ENCODE results near the gene KLHL35.
"Not testable (repeated sequence)": the region's sequence is repeated elsewhere in the genome, so short reads cannot be mapped to it uniquely, and the experiment has no call there.

Gene KLHL35

DNA sequence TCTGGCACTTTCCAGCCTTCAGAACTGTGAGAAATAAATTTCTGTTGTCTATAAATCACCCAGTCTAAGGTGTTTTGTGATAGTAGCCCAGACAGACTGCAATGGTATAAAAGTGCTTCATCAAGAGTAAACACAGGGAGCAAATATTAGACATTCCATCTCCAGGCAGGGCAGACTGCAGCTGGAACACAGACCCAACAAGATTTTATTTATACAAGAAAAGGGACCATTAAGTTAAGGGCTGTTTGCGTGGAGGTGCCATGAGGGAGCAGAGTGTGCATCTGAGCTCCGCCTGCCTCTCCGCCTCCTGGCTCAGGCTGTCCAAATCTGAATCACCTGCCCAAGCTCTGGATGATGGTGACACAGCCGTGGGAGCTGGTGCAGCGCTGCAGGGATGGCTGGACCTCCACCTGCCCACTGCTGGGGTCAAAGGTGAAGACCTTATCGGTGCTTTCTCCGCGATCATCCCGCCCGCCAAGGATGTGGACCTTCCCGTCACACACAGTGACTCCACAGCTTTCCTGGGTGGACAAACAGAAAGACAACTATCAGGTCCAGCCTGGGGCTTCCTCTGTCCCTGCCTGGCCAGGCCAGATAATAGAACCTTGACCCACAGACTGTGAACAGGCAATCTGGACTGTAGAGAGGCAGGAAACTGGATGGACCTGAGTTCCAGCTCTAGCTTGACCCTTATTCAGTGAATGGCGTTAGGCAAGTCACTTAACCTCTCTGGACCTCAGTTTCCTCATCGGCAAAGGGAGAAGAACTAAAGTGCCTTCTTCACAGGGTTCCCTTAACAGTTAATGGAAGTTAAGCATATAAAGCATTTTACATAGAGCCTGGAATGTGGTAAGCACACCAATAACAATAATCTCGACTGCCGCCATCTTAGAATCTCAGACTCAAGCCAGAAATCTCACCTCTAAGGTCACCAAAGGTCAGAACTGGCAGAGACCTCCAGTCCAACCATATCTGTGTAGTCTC, 10.5 kb downstream of the KLHL35 start:
- Histone ChIP-seq H3K4me3 (ENCODE audit: low read length) (no peak overlapping the region), H3K9me3 (ENCODE audit: control insufficient read depth, insufficient read depth, low read length) (no peaks in the 10 kb centered on the region), H3K36me3 (ENCODE audit: control insufficient read depth, insufficient read depth, low read length) (0 out of 2 replicates have a peak, but pooled peaks cover 3% of the 10 kb centered on the region), H3K4me1 (ENCODE audit: control insufficient read depth, insufficient read depth, low read length) (no peaks in the 10 kb centered on the region), H3K27me3 (ENCODE audit: control insufficient read depth, insufficient read depth, low read length) (no peaks in the 10 kb centered on the region; the same call in 1 of the 2 replicates), H3K27ac (ENCODE audit: low read length) (no peak overlapping the region)
- no CpG with 5 or more reads among the region's 15 CpGs for WGBS (ENCODE audit: insufficient coverage, insufficient read length)
- no peak for DNase-seq (ENCODE audit: low read depth, low spot score)

DNA sequence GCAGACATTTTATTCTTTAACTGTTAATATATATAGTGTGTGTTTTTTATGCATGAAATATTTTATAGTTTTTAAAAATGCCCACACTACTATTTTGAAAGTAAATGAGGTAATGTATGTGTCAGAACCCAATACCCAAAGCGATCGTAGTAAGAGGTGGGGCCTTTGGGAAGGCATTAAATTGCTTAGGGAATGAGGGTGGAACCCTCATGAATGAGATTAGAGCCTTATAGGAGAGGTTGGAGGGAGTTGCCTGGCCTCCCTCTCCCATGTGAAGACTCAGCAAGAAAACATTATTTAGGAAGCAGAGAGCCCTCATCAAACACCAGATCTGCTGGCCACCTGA, 11.1 kb downstream of the KLHL35 start:
- Histone ChIP-seq H3K27ac (ENCODE audit: low read length) (no peak overlapping the region), H3K4me3 (ENCODE audit: low read length) (no peak overlapping the region)

DNA sequence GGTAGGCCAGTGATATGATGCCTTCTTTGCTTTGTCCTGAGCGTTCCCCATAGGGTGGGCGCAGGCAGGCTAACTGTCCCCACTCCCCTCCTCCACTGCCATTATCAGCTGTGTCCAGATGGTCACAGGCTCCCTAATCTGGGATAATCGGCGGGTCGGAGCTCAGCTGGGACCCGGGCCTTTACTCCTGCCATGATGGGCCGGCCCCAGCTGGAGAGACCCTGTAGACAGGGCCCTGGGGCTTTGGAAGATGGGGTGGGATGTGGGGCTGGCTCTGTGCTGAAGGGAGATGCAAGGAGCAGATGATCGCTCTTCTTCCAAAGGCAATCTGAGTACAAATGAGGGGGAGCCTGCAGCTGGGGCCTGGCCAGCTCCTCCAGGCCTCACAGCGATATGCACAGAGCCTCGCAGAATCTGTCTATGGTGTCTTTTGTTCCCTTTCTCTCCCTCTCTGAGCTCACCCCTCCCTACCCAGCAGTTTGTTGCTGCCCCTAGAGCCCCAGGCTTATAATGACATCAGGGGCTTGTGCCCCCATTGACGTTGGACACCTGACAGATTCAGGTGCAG, 11.9 kb downstream of the KLHL35 start:
- H3K27ac ChIP-seq (ENCODE audit: low read length): no peak overlapping the region
- H3K4me3 ChIP-seq (ENCODE audit: low read length): no peak overlapping the region
- H3K4me1 ChIP-seq (ENCODE audit: control insufficient read depth, insufficient read depth, low read length): no peaks in the 10 kb centered on the region
- no peaks in the 10 kb centered on the region for H3K9me3 ChIP-seq (ENCODE audit: control insufficient read depth, insufficient read depth, low read length)
- WGBS (ENCODE audit: insufficient coverage, insufficient read length): no CpG with 5 or more reads among the region's 11 CpGs
- no peak for DNase-seq (ENCODE audit: low read depth, low spot score)
- H3K27me3 ChIP-seq (ENCODE audit: control insufficient read depth, insufficient read depth, low read length): no peaks in the 10 kb centered on the region
- H3K36me3 ChIP-seq (ENCODE audit: control insufficient read depth, insufficient read depth, low read length): 0 out of 2 replicates have a peak, but pooled peaks cover 3% of the 10 kb centered on the region

More for the DNA sequence above, 11.1 kb downstream of the KLHL35 start:
- DNase-seq (ENCODE audit: low read depth, low spot score): no peak
- no CpG with 5 or more reads among the region's 2 CpGs for WGBS (ENCODE audit: insufficient coverage, insufficient read length)
- no peaks in the 10 kb centered on the region for H3K9me3 ChIP-seq (ENCODE audit: control insufficient read depth, insufficient read depth, low read length)
- H3K36me3 ChIP-seq (ENCODE audit: control insufficient read depth, insufficient read depth, low read length): 0 out of 2 replicates have a peak, but pooled peaks cover 3% of the 10 kb centered on the region
- no peaks in the 10 kb centered on the region for H3K4me1 ChIP-seq (ENCODE audit: control insufficient read depth, insufficient read depth, low read length)
- no peaks in the 10 kb centered on the region for H3K27me3 ChIP-seq (ENCODE audit: control insufficient read depth, insufficient read depth, low read length)

DNA sequence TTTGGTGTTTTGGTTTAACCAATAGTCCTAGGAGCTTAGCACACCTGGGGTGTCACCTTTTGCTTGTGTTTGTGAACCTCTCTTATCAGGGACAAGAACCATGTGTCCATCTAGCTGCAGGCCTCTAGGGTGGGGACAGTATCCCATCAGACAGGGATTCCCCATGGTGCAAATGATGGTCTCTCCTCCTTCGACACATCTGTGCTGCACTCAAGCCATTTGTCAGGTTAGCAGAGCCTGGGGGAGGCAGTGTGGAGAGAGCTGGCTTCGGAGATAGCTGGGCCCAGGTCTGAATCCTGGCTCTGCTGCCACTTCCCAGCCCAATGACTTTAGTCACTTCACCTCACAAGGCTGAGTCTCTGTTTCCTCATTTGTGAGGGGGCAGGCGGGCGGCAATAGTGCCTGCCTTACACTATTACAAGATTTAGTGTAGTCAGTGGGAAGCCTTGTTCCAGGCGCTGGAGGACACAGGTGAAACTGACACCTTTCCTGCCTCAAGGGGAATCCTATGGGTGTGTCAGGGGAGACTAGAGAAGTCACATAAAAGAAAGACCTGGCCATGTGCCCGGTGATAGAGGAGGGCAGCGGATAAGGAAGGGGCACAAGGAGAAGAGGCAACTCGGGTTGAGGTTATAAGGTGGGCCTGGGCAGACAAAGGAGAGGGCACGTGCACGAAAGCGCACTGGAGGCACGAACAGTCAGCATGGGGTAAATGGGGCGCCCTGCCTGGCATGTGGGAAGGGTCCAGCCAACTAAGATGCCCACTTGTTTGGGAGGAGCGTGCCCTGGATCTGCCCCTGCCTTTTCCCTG, 12.6 kb downstream of the KLHL35 start:
- WGBS (ENCODE audit: insufficient coverage, insufficient read length): no CpG with 5 or more reads among the region's 14 CpGs
- Histone ChIP-seq H3K4me1 (ENCODE audit: control insufficient read depth, insufficient read depth, low read length) (no peaks in the 10 kb centered on the region), H3K9me3 (ENCODE audit: control insufficient read depth, insufficient read depth, low read length) (no peaks in the 10 kb centered on the region), H3K36me3 (ENCODE audit: control insufficient read depth, insufficient read depth, low read length) (0 out of 2 replicates have a peak, but pooled peaks cover 3% of the 10 kb centered on the region), H3K27me3 (ENCODE audit: control insufficient read depth, insufficient read depth, low read length) (no peaks in the 10 kb centered on the region), H3K4me3 (ENCODE audit: low read length) (no peak overlapping the region), H3K27ac (ENCODE audit: low read length) (no peak overlapping the region)
- no peak for DNase-seq (ENCODE audit: low read depth, low spot score)

DNA sequence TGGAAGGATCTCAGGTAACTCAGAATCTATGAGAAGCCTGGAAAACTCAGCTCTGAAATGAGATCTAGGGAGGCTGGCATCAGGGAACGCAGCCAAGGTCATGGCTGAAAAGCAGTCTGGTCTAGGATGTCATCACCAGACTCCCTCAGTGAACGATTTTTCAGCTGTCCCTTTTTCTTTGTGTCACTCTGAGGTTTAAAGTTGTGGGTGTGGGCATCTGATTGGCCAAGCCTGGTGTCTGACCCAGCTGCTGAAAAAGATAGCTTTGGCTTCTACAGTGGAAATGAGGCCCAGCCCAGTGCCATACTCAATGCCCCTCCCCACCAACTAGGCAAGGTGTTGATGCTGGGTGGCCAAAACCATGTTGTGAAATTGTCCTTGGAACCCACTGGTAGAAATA, 19.1 kb downstream of the KLHL35 start:
- no CpG with 5 or more reads among the region's 2 CpGs for WGBS (ENCODE audit: insufficient coverage, insufficient read length)
- H3K4me3 ChIP-seq (ENCODE audit: low read length): no peak overlapping the region

DNA sequence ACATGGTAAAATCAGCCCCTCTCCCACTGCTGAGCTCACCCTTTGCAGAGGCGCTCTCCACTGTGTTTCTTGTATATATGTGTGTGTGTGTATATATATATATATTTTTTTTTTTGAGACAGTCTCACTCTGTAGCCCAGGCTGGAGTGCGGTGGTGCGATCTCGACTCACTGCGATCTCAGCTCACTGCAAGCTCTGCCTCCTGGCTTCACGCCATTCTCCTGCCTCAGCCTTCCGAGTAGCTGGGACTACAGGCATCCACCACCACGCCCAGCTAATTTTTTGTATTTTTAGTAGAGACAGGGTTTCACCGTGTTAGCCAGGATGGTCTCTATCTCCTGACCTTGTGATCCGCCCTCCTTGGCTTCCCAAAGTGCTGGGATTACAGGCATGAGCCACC, 19.9 kb downstream of the KLHL35 start:
- not testable (repeated sequence) for H3K27me3 ChIP-seq (ENCODE audit: control insufficient read depth, insufficient read depth, low read length); H3K9me3 ChIP-seq (ENCODE audit: control insufficient read depth, insufficient read depth, low read length); H3K27ac ChIP-seq (ENCODE audit: low read length); H3K4me1 ChIP-seq (ENCODE audit: control insufficient read depth, insufficient read depth, low read length); H3K4me3 ChIP-seq (ENCODE audit: low read length); DNase-seq (ENCODE audit: low read depth, low spot score)
- peaks cover 15% of the 10 kb centered on the region for H3K36me3 ChIP-seq (ENCODE audit: control insufficient read depth, insufficient read depth, low read length)
- WGBS (ENCODE audit: insufficient coverage, insufficient read length): no CpG with 5 or more reads among the region's 10 CpGs

More for the DNA sequence above, 19.1 kb downstream of the KLHL35 start:
- H3K36me3 ChIP-seq (ENCODE audit: control insufficient read depth, insufficient read depth, low read length): peaks cover 14% of the 10 kb centered on the region; the same call in 1 of the 2 replicates
- no peak overlapping the region for H3K27ac ChIP-seq (ENCODE audit: low read length)
- no peaks in the 10 kb centered on the region for H3K4me1 ChIP-seq (ENCODE audit: control insufficient read depth, insufficient read depth, low read length)
- H3K27me3 ChIP-seq (ENCODE audit: control insufficient read depth, insufficient read depth, low read length): no peaks in the 10 kb centered on the region
- DNase-seq (ENCODE audit: low read depth, low spot score): no peak
- H3K9me3 ChIP-seq (ENCODE audit: control insufficient read depth, insufficient read depth, low read length): no peaks in the 10 kb centered on the region

DNA sequence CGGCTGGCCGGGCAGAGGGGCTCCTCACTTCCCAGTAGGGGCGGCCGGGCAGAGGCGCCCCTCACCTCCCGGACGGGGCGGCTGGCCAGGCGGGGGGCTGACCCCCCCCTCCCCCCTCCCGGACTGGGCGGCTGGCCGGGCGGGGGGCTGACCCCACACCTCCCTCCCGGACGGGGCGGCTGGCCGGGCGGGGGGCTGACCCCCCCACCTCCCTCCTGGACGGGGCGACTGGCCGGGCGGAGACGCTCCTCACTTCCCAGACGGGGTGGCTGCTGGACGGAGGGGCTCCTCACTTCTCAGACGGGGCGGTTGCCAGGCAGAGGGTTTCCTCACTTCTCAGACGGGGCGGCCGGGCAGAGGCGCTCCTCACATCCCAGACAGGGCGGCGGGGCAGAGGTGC, 23.0 kb downstream of the KLHL35 start:
- H3K27ac ChIP-seq (ENCODE audit: low read length): not testable (repeated sequence)

DNA sequence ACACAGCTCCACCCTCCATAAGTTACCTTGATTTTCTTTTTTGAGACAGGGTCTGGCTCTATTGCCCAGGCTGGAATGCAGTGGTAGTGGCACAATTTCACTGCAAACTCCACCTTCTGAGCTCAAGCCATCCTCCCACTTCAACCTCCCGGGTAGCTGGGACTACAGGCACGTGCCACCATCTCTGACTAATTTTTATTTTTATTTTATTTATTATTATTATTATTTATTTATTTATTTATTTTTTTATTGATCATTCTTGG, 24.1 kb downstream of the KLHL35 start:
- H3K4me1 ChIP-seq (ENCODE audit: control insufficient read depth, insufficient read depth, low read length): no peaks in the 10 kb centered on the region
- no CpG with 5 or more reads among the region's 2 CpGs for WGBS (ENCODE audit: insufficient coverage, insufficient read length)
- DNase-seq (ENCODE audit: low read depth, low spot score): no peak
- H3K27me3 ChIP-seq (ENCODE audit: control insufficient read depth, insufficient read depth, low read length): no peaks in the 10 kb centered on the region
- H3K36me3 ChIP-seq (ENCODE audit: control insufficient read depth, insufficient read depth, low read length): peaks cover 43% of the 10 kb centered on the region
- H3K9me3 ChIP-seq (ENCODE audit: control insufficient read depth, insufficient read depth, low read length): no peaks in the 10 kb centered on the region
- H3K4me3 ChIP-seq (ENCODE audit: low read length): no peak overlapping the region
- no peak overlapping the region for H3K27ac ChIP-seq (ENCODE audit: low read length)

More for the DNA sequence above, 23.0 kb downstream of the KLHL35 start:
- WGBS (ENCODE audit: insufficient coverage, insufficient read length): no CpG with 5 or more reads among the region's 33 CpGs
- H3K4me3 ChIP-seq (ENCODE audit: low read length); H3K27me3 ChIP-seq (ENCODE audit: control insufficient read depth, insufficient read depth, low read length); DNase-seq (ENCODE audit: low read depth, low spot score); H3K9me3 ChIP-seq (ENCODE audit: control insufficient read depth, insufficient read depth, low read length); H3K4me1 ChIP-seq (ENCODE audit: control insufficient read depth, insufficient read depth, low read length): not testable (repeated sequence)
- H3K36me3 ChIP-seq (ENCODE audit: control insufficient read depth, insufficient read depth, low read length): peaks cover 37% of the 10 kb centered on the region

DNA sequence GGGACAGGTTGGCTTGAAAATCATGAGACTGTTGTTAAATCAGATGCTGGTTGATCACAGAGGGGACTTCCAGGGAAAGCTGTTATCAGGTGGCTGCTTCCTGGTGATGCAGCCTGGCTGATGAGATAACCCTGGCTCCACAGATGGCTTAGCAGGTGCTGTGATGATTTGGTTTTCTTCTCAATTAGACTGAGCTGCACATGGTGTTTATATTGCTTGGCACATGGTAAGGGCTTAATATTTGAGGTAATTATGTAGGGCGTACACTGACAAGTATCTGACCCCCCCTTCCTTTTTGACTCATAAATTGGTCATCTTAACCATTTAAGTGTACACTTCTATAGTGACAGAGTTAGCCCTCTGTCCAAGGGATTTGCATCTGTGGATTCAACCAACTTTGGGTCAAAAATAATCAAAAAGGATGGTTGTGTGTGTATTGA, 26.6 kb downstream of the KLHL35 start:
- H3K27me3 ChIP-seq (ENCODE audit: control insufficient read depth, insufficient read depth, low read length): no peaks in the 10 kb centered on the region
- peaks cover 2% of the 10 kb centered on the region; the same call in 1 of the 2 replicates for H3K4me1 ChIP-seq (ENCODE audit: control insufficient read depth, insufficient read depth, low read length)
- no peak for DNase-seq (ENCODE audit: low read depth, low spot score)
- H3K4me3 ChIP-seq (ENCODE audit: low read length): no peak overlapping the region
- no peaks in the 10 kb centered on the region for H3K9me3 ChIP-seq (ENCODE audit: control insufficient read depth, insufficient read depth, low read length)
- peaks cover 58% of the 10 kb centered on the region for H3K36me3 ChIP-seq (ENCODE audit: control insufficient read depth, insufficient read depth, low read length)
- WGBS (ENCODE audit: insufficient coverage, insufficient read length): no CpG with 5 or more reads among the region's 1 CpG
- H3K27ac ChIP-seq (ENCODE audit: low read length): no peak overlapping the region

DNA sequence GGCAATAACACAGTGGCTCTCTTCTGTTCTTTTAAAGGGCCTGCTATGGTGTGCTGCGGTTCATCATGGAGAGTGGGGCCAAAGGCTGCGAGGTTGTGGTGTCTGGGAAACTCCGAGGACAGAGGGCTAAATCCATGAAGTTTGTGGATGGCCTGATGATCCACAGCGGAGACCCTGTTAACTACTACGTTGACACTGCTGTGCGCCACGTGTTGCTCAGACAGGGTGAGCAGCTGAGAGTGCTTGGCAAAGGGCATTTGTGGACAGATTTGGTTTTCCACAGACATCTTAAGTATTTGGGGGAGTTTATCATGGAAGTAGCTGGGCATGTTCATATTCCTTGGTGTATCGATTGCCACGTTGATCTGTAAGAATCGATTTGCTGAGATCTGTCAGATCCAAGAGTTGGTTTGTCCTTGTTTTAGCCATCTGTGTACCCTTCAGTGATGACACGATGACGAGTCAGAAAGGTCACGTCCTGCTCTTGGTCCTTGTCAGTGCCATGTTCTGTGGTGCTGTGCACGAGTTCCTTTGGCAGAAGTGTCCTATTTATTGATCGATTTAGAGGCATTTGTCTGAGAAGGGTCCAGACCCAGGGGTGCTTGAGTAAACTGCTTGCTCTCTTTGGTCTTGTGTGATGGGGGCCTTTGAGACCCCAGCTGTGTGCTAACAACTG, 28.9 kb downstream of the KLHL35 start:
- H3K36me3 ChIP-seq (ENCODE audit: control insufficient read depth, insufficient read depth, low read length): peaks cover 60% of the 10 kb centered on the region
- H3K9me3 ChIP-seq (ENCODE audit: control insufficient read depth, insufficient read depth, low read length): no peaks in the 10 kb centered on the region
- no peaks in the 10 kb centered on the region for H3K27me3 ChIP-seq (ENCODE audit: control insufficient read depth, insufficient read depth, low read length)
- peaks cover 2% of the 10 kb centered on the region; the same call in 1 of the 2 replicates for H3K4me1 ChIP-seq (ENCODE audit: control insufficient read depth, insufficient read depth, low read length)
- H3K4me3 ChIP-seq (ENCODE audit: low read length): no peak overlapping the region
- no peak for DNase-seq (ENCODE audit: low read depth, low spot score)
- no CpG with 5 or more reads among the region's 15 CpGs for WGBS (ENCODE audit: insufficient coverage, insufficient read length)
- no peak overlapping the region for H3K27ac ChIP-seq (ENCODE audit: low read length)
